22Rv1 (cell line): Measurements from ENCODE around the gene FCHSD2.

Experiments used
- ZFX ChIP-seq: fragments of 450-650 bp; IDR thresholded peaks from 2 replicates; pipeline ENCODE4 v1.6.1; 2017; ENCODE audit warnings: antibody characterized with exemption, borderline replicate concordance
- TF ChIP-seq, protein P1 (sequence below): fragments of 450-650 bp; IDR thresholded peaks from 2 replicates; pipeline ENCODE4 v1.5.1; 2017; ENCODE audit warnings: mild to moderate bottlenecking

DNA sequence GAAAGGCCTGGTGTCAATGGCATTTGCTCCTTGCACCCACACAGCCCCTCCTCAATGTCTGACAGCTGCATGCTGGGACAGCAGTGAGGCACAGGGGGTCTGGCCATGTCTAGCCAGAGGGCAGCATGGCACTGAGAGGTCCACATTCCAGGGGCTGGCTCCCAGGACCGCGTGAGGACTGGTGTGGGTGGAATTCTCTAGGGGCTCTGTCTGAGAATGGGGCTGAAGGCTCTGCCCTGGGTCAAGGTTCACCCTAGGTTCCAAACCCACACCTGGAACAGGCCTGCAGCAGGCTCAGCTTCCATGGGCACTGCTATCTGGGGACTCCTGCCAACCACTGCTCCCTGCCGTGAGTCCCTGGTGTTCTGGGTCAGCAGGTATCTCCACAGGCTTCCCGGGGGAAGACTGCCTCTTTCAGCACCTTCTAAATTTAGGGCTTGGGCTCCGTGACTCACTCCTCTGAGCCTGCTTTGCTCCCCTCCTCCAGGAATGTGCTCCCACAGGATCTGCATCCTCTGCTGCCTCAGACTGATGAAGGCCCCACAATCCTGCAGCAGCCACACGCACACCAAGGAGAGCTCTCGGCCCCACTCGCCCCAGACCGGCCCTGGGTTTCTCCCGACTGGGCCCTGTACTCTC is 352.5 kb downstream of the FCHSD2 start:
- TF ChIP-seq, protein P1, sequence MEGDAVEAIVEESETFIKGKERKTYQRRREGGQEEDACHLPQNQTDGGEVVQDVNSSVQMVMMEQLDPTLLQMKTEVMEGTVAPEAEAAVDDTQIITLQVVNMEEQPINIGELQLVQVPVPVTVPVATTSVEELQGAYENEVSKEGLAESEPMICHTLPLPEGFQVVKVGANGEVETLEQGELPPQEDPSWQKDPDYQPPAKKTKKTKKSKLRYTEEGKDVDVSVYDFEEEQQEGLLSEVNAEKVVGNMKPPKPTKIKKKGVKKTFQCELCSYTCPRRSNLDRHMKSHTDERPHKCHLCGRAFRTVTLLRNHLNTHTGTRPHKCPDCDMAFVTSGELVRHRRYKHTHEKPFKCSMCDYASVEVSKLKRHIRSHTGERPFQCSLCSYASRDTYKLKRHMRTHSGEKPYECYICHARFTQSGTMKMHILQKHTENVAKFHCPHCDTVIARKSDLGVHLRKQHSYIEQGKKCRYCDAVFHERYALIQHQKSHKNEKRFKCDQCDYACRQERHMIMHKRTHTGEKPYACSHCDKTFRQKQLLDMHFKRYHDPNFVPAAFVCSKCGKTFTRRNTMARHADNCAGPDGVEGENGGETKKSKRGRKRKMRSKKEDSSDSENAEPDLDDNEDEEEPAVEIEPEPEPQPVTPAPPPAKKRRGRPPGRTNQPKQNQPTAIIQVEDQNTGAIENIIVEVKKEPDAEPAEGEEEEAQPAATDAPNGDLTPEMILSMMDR = no peak
- TF ChIP-seq ZFX = no peak
